Hindlimb muscle (tissue), 1 donor: ENCODE measurements around the gene EMC8. TPM values are rescaled to one million over a fixed set of nuclear protein-coding genes. Genes with fewer than 3 reads are reported as not detected.

Experiments used
- DNase-seq: peaks from one replicate; pipeline ENCODE4 v3.0.0-alpha.2; 2013
- polyA plus RNA-seq: library from polyadenylated mRNA; unstranded; fragments of 120-200 nt; gene quantifications from one replicate; pipeline ENCODE4 v1.2.1, GENCODE V29; 2013; ENCODE audit not compliant: insufficient read length

EMC8 gene
- polyA plus RNA-seq, 1 donor: 21.5 TPM

DNA sequence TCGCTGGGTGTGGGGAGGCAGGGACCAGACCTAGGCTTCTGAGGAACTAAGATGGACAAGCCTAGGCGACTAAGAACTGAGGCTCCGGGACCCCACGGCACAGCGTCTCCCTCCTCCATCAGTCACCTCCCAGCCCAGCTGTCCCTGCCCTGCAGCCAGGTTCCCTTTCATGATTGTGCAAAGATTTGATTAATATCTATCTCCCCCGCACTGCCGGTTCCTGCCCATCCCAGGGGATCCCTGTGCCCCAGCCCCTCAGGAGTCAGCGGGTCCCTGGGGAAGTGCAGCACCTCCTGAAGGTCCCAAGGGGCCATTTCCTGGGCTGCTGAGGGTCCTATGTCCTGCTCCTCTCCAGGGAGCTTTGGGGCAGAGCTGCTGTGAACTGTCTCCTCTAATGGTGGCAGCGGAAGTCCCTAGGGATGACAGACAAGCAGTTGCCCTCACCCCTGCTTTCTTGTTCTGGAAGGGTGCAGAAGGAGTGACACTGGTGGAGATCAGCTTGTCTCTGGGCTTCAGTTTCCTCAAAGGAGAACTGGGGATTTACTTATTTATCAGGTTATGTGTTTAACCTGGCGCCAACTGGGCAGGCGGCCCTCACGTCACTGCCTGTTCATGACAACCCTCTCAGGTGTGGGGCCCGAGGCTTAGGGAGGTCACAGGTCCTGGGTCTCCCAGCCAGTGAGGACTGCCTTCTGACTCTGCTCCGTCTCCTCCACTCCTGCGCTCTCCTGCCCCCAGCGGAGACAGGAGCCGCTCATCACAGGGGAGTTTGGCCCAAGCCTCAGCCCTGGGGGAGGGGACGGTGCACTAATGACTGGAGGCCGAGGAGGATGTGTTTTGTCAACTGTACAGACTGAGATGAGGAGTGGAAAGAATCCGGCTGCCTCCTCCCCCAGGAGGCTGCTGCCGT, 46.6 kb downstream of the EMC8 start:
- DNase-seq: no peak

DNA sequence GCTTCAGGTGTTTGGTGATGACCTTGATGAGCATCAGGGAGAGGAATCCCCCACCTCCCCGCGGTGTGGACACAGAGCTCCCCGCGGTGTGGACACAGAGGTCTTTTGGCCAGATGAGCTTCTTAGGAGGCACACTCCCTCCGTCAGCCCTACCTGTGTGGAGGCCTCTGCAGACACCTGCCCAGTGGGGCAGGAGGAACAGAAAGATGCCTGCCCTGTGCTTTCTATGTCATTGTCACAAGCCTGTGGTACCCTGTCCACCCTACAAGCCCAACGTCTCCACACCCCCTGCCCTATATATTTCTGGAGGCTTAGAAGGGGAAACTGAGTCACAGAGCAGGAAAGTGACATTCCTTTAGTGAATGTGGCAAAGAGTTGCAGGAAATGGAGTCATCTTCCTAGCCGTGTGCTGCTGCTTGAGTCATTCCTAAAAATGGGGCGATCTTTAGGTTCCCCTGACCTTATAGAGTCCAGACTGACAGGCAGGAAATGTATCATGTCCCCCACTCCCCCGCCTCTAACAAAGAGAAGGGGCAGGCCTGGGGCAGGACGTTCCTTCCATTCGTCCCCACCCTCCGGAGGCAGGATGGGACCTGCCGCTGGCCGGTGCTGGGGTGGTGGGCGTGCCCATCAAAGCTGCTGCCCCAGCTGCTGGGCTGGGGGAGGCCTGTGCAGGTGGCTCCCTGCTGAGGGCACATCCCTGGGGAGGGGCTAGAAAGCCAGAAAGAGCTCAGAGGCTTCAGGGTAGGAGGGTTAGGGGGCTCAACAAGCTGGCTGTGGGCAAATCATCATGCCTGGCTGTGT, 47.4 kb downstream of the EMC8 start:
- DNase-seq: no peak

DNA sequence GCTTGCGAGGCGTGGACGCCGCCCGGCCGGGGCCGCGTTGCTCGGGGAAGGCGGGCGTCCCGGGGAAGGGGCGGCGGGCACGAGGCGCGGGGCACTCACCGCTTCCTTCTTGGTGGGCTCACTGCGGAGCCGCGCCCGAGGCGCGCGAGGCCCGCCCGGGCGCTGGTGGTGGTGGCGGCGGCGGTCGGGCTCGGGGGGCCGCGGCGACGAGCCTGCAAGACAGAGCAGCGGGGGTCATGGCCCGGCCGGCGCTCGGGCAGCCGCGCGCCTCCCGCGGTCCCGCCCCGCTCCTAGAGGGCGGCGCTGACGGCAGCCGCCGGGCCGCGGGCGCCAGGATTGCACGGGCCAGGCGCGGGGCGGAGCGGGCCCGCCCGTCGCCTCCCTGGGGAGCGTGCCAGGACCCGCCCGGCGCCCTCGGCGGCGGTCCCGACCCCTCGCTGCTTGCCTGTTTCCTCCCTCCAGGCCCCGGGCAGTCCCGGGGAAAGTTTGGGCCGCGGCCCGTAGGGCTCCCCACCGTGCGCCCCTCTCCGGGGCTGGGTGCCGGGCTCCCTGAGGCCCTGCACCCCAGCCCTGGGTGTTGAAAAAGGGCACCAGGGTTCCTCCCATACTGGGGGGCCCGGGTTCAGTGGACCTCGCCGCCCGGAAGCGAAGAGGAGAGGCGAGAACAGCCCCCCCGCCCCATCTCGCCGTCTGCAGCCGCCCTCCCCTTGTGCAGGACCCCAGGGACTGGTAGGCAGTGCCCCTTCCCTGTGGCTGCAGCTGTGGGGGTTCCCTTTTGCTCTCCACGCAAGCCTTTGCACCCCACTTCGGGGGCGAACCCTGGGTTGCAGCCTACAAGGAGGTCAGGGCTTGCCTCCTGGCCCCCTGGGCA, 48.3 kb downstream of the EMC8 start, which contains the start of gene C16orf74:
C16orf74 (minus strand) TSS at position 270 of the 871 bp plus-strand sequence. CDS start 15,879 bp downstream, outside the sequence.
- DNase-seq: no peak

GRCh38 chr16:85750146-85750826, 49.1 kb downstream of the EMC8 start:
- no peak for DNase-seq

GRCh38 chr16:85749771-85750145, 49.6 kb downstream of the EMC8 start:
- DNase-seq: no peak

DNA sequence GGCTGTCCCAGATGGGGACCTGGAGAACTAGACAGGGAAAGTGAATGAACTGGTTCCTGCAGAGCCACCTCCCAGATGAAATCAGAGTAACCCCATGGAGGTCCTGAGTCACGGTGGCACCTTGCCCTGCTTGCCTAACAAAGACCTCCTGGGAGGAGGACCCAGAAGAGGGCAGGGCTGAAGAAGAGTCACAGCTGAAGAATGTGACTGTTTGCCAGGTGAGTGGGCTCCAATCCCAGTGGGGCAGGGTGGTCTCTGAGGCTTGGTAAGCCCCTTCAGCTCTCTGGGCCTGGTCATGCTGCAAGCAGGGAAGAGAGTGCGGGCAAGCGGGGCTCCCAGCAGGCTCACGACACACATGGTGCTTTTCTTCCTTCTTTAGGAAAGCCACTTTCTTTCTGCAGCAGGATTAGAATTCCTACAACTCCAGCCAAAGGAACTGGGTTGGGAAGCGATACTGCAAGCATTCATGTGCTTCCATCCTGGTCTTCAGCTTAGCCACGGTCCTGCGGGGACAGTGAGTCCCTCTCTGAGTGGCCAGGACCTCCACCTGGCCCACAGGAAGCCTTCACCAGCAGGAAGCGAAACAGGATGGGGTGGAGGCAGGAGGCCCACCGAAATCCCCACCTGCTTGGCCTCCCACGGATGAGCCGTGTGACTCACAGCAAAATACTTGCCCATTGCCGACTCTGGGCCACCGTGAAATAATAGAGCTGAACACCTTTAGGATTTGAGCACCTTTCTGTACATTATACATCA, 52.7 kb downstream of the EMC8 start:
- DNase-seq: no peak

GRCh38 chr16:85738923-85739715, 60.2 kb downstream of the EMC8 start:
- DNase-seq: no peak

GRCh38 chr16:85736921-85737320, 62.4 kb downstream of the EMC8 start:
- DNase-seq: no peak

- no peak for DNase-seq
Measured at GRCh38 chr16:85735946-85736345, 63.4 kb downstream of the EMC8 start.

DNA sequence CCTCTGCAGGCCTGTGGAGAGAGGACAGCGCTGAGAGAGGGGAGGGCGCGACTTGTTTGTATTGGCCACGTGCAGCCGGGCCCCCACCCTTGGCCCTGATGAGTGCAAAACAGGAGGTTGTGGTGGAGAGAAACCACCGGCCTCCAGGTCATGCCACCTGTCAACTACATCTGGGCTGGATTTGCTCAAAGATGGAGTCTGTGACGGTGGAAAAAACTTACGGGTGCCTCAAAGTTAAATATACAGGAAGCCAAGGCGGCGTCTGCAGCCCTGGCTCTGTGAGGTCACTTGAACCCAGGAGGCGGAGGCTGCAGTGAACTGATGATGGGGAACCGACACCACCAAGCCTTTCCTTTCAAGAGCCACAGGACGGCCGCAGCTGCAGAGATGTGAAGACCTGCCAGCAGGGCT, 64.1 kb downstream of the EMC8 start:
- no peak for DNase-seq

- no peak for DNase-seq
Measured at GRCh38 chr16:85734311-85735017, 64.9 kb downstream of the EMC8 start.

GRCh38 chr16:85733839-85734170, 65.5 kb downstream of the EMC8 start:
- no peak for DNase-seq

GRCh38 chr16:85733155-85733838, 66.0 kb downstream of the EMC8 start:
- no peak for DNase-seq

- no peak for DNase-seq
Measured at GRCh38 chr16:85731179-85731578, 68.2 kb downstream of the EMC8 start.

DNA sequence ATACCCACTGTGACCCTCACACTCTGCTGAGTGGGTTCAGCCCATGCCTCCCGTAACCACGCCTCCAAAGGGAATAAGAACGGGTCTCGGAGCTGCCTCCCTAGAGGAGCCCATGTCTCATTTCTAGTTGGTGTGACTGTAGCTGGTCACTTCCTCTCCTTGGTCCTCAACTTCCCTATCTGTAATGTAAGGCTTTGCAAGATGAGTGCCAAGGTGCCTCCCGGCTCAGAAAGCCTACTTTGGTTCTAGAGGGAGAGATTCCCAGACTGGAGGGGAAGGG, 69.2 kb downstream of the EMC8 start:
- DNase-seq: no peak

GRCh38 chr16:85729452-85730185, 69.7 kb downstream of the EMC8 start:
- DNase-seq: no peak

- no peak for DNase-seq
Measured at GRCh38 chr16:85728879-85729278, 70.5 kb downstream of the EMC8 start.
